ENCODE data around the gene ARAP2. TPM values are rescaled to one million over a fixed set of nuclear protein-coding genes. Genes with fewer than 3 reads are reported as not detected.

ARAP2 gene
- total RNA-seq, 2 experiments from 2014 or later: 30.0 to 31.0 TPM

DNA sequence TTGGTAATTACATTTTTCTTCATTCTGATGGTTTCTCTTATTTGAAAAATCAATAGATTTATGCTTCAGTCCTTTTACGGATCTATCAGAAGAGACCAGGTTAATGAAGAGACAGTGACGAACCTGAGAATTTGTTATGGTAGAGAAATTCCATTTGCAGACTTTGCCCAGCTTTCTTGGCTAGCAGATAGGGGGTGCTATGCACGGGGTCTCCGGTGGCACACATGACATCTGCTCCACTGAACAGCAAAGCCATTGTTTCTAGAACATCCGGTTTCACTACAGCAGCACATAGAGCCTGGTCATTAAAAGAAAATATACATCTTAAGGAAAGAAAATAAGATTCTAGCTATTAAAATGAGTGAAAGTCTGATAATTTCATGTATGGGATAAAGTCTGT is 85.1 kb downstream of the ARAP2 start:
- intact Hi-C loops (cut with micrococcal nuclease): no loop called here
- CTCF ChIA-PET: interaction anchor here (0.8 to 1.5 kb wide), 6 partner anchors 9 to 41 kb away, joined by 3 to 5 read pairs (median 4); no protein-coding TSS in a partner anchor
- Mint-ChIP-seq H3K4me1 (ENCODE audit: low read depth) (peaks cover 8% of the 10 kb centered on the region), H3K36me3 (ENCODE audit: low read depth) (peaks cover 47% of the 10 kb centered on the region), H3K9me3 (no peaks in the 10 kb centered on the region), H3K27ac (no peak overlapping the region), H3K27me3 (no peaks in the 10 kb centered on the region), H3K4me3 (no peak overlapping the region)
- TF ChIP-seq, protein P1, sequence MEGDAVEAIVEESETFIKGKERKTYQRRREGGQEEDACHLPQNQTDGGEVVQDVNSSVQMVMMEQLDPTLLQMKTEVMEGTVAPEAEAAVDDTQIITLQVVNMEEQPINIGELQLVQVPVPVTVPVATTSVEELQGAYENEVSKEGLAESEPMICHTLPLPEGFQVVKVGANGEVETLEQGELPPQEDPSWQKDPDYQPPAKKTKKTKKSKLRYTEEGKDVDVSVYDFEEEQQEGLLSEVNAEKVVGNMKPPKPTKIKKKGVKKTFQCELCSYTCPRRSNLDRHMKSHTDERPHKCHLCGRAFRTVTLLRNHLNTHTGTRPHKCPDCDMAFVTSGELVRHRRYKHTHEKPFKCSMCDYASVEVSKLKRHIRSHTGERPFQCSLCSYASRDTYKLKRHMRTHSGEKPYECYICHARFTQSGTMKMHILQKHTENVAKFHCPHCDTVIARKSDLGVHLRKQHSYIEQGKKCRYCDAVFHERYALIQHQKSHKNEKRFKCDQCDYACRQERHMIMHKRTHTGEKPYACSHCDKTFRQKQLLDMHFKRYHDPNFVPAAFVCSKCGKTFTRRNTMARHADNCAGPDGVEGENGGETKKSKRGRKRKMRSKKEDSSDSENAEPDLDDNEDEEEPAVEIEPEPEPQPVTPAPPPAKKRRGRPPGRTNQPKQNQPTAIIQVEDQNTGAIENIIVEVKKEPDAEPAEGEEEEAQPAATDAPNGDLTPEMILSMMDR (IDR thresholded peaks at IDR 0.05): peak; percentile 15
- POLR2A ChIA-PET: no interaction called here
- ATAC-seq (no peak), DNase-seq (peak; percentile 10)

DNA sequence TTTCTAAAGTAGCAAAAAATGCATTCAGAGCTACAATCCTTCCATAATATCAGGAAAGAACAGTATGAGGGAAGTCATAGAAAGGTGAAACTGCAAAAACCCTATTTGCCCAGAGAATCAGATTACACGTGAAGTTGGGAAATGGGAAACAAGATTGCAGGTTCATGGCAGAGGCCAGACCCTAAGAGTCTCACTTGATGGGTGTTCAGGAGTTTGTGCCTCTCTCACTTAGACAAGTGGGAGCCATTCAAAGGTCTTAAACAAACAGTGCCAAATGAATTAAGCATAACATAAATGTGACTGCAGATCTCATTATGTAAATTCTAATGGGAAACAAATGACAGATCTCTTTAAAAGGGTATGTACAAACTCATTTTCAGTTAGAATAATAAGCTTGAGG is 91.6 kb downstream of the ARAP2 start:
- intact Hi-C loops (cut with micrococcal nuclease): no loop called here
- no peak overlapping the region for H3K4me3 Mint-ChIP-seq
- H3K9me3 Mint-ChIP-seq: no peaks in the 10 kb centered on the region
- no peaks in the 10 kb centered on the region for H3K27me3 Mint-ChIP-seq
- ChIA-PET CTCF (interaction anchor here (1.1 kb wide), 1 partner anchor 15 kb away, joined by 3 read pairs; no protein-coding TSS in a partner anchor), POLR2A (no interaction called here)
- DNase-seq (no peak), ATAC-seq (no peak)
- H3K27ac Mint-ChIP-seq: no peak overlapping the region
- TF ChIP-seq, protein P1 (IDR thresholded peaks at IDR 0.05): no peak
- H3K36me3 Mint-ChIP-seq (ENCODE audit: low read depth): peaks cover 25% of the 10 kb centered on the region
- H3K4me1 Mint-ChIP-seq (ENCODE audit: low read depth): no peaks in the 10 kb centered on the region

DNA sequence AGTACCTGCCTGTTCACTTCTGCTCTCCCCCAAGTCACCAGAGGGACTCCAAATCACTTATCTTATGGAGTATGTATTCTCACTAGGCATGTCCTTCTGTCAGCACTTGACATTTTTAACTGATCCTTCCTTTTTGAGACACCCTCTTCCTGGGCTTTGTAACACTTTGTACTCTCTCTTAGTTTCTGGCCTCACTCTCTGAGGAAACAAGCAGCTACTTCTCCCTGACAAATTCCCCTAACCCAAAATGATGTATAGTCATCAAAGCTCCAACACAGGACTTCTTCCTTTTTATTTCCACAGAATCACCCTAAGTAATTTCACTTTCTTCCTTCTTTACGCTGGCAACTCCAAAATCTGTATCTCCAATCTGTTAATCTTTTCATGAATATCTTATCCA is 101.8 kb downstream of the ARAP2 start:
- CTCF ChIA-PET: no interaction called here
- Mint-ChIP-seq H3K4me1 (ENCODE audit: low read depth) (peaks cover 9% of the 10 kb centered on the region), H3K4me3 (no peak overlapping the region), H3K36me3 (ENCODE audit: low read depth) (peaks cover 33% of the 10 kb centered on the region), H3K9me3 (no peaks in the 10 kb centered on the region), H3K27ac (peak overlapping the region; percentile 2), H3K27me3 (no peaks in the 10 kb centered on the region)
- ATAC-seq (no peak), DNase-seq (no peak)
- TF ChIP-seq, protein P1 (IDR thresholded peaks at IDR 0.05): no peak
- POLR2A ChIA-PET: interaction anchor here (0.9 kb wide), 1 partner anchor 16 kb away, joined by 3 read pairs; no protein-coding TSS in a partner anchor
- intact Hi-C loops (cut with micrococcal nuclease): no loop called here

DNA sequence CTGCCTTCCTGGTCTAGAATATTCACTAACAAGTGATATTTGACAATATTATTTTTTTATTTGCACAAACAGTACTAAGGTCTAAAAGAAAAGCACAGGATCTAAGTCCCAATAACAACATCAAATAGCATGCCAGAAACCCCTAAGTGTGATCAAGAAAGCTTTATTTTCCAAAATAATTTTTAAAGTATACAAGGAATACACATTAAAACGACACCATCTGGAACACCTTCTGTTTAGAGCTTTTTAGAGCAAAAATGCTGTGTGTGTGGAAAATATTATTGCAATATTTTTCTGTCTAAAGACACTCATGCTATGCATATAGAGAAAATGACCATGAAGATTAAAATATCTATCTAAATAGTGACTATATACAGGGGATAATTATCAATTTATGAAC is 103.1 kb downstream of the ARAP2 start:
- intact Hi-C loops (cut with micrococcal nuclease): no loop called here
- no peak overlapping the region for H3K27ac Mint-ChIP-seq
- H3K4me1 Mint-ChIP-seq (ENCODE audit: low read depth): peaks cover 9% of the 10 kb centered on the region
- TF ChIP-seq, protein P1 (IDR thresholded peaks at IDR 0.05): no peak
- no peaks in the 10 kb centered on the region for H3K9me3 Mint-ChIP-seq
- no peak for DNase-seq
- H3K4me3 Mint-ChIP-seq: no peak overlapping the region
- POLR2A ChIA-PET: interaction anchor here (0.7 kb wide), 1 partner anchor 46 kb away, joined by 4 read pairs; no protein-coding TSS in a partner anchor
- peaks cover 28% of the 10 kb centered on the region for H3K36me3 Mint-ChIP-seq (ENCODE audit: low read depth)
- ATAC-seq: no peak
- H3K27me3 Mint-ChIP-seq: no peaks in the 10 kb centered on the region
- CTCF ChIA-PET: no interaction called here

DNA sequence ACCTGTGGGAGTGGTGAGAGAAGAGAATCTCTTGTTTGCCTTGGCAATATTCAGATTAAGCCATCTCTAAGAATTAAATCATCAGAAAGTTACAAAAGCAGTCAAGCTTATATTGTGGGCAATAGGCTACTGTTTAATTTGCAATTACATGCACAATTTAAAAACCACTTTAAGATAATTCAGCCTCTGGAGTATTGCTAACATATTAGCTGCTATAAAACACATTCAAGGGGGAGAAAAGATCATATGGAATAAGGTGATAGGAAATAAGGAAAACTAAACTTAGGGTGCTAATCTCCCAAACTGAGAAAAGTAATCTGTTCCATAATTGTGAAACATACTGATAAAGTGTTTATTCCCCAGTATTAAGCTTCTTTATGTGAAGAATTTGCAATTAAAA is 103.9 kb downstream of the ARAP2 start:
- Mint-ChIP-seq H3K4me1 (ENCODE audit: low read depth) (peaks cover 9% of the 10 kb centered on the region), H3K4me3 (no peak overlapping the region), H3K9me3 (no peaks in the 10 kb centered on the region), H3K27ac (no peak overlapping the region), H3K36me3 (ENCODE audit: low read depth) (peaks cover 20% of the 10 kb centered on the region), H3K27me3 (no peaks in the 10 kb centered on the region)
- POLR2A ChIA-PET: interaction anchor here (0.6 kb wide), 1 partner anchor 547 kb away, joined by 3 read pairs; no protein-coding TSS in a partner anchor
- TF ChIP-seq, protein P1 (IDR thresholded peaks at IDR 0.05): no peak
- no peak for ATAC-seq
- CTCF ChIA-PET: no interaction called here
- intact Hi-C loops (cut with micrococcal nuclease): no loop called here
- no peak for DNase-seq
